CD4-positive, alpha-beta T cell treated with Interleukin-10 for 1 hour (primary cell): Measurements from ENCODE around the gene VPS13C.
"Not testable (repeated sequence)": the region's sequence is repeated elsewhere in the genome, so short reads cannot be mapped to it uniquely, and the experiment has no call there.

Source experiments
- DNase-seq: peaks from one replicate; pipeline ENCODE4 v3.0.0-alpha.2; 2020

VPS13C gene

DNA sequence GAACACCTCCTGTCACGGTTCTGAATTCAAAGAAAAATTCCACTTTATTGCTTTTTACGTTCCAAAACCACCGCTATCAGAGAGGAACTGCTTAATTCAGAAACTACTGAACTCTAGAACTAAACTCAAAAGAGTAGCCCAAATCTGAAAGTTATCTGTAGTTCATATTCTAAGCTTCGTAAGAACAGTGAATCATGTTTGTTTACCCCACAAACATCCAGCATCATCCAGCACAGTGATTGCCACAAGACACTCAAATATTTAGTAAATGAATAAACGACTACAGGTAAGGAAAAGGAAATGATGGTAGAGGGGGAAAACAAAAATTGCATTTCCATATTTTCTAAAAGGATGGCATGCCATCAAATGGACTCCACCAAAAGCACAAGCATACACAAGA is 32.3 kb downstream of the VPS13C start:
- no peak for DNase-seq

- no peak for DNase-seq
These were observed 33.0 kb downstream of the VPS13C start for GRCh38 chr15:62027263-62027565.

GRCh38 chr15:62026487-62027262 is 33.6 kb downstream of the VPS13C start:
- no peak for DNase-seq

GRCh38 chr15:62021991-62022600 is 38.2 kb downstream of the VPS13C start:
- DNase-seq, result no peak

DNA sequence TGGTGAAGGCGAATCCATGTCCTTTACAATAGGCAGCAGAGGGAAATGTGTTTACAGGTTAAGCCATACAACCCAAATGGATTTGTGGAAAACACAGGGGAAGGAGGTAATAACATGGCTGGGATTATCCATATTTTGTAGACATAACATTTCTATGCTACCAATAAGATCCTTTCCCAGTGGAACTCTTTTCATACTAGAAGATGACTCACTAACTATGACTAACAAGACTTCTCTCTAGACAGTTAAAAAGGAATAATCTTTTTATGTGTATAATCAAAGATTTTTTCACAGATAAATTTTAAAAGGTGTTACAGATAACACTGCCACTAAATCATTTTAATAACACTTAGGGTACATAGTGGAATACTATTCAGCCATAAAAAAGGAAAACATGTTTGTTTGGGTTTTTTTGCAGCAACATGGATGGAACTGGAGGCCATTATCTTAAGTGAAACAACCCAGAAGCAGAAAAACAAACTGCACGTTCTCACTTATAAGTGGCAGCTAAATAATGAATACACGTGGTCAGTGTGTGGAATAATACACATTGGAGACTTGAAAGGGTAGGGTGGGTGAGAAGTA is 39.6 kb downstream of the VPS13C start:
- DNase-seq, result no peak

- not testable (repeated sequence) for DNase-seq
These were observed 54.9 kb downstream of the VPS13C start for GRCh38 chr15:62005354-62005753.

GRCh38 chr15:61997786-61998185 is 62.5 kb downstream of the VPS13C start:
- no peak for DNase-seq

- no peak for DNase-seq
These were observed 64.1 kb downstream of the VPS13C start for GRCh38 chr15:61996056-61996635.

DNA sequence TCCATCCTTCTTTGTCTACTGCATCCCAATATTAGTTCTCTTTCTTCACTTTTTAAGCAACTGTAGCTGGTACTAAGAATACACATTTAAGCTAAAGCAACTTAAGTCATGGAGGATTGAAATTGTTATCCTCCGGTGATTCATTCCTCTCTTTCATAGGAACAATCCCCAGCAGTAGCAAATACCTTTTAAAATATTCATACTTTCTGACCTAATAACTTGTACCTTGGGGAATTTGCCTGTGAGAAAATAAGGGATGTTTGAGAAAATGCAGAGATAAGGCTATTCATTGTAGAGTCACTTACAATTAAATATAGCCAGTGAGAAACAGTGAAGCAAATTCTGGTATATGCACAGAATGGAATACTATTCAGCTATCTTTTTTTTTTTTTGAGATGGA is 66.0 kb downstream of the VPS13C start:
- DNase-seq, result no peak

- no peak for DNase-seq
These were observed 67.7 kb downstream of the VPS13C start for GRCh38 chr15:61992518-61992917.

DNA sequence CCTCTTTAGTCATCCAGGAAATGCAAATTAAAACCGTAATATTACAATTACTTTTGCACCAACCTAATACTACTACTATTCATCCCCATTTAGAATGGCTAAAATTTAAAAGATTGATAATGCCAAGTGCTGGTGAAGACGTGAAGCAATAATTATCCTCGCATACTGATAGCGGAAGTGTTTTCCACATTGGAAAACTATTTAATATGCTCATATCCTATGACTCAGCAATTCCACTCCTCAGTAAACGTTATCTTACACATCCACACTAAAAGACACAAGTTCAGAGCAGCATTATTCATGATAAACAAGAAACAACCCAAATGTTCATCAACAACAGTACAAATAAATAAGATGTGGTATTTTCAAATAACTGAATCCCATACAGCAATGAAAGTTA is 70.6 kb downstream of the VPS13C start:
- DNase-seq, result no peak

DNA sequence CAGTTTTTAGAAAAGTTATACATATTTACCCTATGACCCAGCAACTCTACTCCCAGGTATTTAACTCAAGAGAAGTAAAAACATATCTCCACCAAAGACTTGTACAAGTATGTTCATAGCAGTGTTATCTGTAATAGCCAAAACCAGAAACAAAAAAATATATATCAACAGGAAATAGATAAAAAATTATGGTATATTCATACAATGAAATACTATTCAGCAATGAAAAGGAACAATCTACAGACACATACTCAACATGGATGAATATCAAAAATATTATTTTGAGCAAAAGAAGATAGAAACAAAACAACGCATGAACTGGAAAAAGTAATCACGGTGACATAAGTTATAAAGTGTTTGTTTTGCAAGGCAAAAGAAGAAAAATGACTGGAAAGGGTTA is 72.4 kb downstream of the VPS13C start:
- DNase-seq, result no peak

- no peak for DNase-seq
These were observed 77.2 kb downstream of the VPS13C start for GRCh38 chr15:61983081-61983480.

GRCh38 chr15:61978225-61978624 is 82.0 kb downstream of the VPS13C start:
- DNase-seq, result no peak

- DNase-seq, result no peak
These were observed 85.5 kb downstream of the VPS13C start for GRCh38 chr15:61974759-61975158.

DNA sequence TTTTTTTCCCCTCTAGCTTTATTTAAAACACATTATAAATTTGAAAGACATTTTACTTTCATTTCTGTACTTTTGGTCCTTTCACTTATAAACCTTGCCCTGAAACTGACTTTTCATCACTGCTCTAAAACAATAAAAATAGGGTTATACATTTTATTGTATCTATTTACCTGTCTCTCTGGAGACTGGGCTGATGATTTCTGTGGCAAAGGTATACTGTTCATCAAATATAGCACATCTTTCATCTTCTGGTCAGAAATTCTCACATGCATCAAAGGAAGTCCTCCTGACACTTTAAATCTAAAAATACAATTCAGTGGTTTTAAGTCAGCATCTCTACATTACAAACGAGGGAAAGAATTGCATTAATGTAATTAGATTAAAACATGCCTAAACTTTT is 86.1 kb downstream of the VPS13C start:
- no peak for DNase-seq

- DNase-seq, result no peak
These were observed 108.3 kb downstream of the VPS13C start for GRCh38 chr15:61951949-61952348.

GRCh38 chr15:61946778-61947177 is 113.5 kb downstream of the VPS13C start:
- DNase-seq, result no peak

- no peak for DNase-seq
These were observed 116.3 kb downstream of the VPS13C start for GRCh38 chr15:61943992-61944391.

DNA sequence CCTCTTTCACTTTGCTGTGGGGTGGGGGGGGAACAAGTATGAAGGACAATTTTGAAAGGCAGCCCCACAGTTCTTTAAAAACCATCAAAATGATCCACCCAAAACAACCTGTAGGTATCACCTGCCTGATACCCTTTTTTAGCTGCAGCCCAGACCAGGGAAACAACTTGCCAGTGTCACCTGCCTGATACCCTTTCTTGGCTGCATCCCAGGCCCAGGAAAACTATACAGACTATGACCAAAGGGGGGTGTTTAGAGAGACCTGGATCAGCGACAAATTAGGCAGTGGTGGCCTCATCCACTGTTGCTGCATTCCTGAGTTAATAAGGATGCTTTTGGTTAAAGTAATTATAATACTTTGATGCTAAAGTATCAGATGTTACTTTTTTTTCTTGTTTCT is 122.0 kb downstream of the VPS13C start:
- no peak for DNase-seq

DNA sequence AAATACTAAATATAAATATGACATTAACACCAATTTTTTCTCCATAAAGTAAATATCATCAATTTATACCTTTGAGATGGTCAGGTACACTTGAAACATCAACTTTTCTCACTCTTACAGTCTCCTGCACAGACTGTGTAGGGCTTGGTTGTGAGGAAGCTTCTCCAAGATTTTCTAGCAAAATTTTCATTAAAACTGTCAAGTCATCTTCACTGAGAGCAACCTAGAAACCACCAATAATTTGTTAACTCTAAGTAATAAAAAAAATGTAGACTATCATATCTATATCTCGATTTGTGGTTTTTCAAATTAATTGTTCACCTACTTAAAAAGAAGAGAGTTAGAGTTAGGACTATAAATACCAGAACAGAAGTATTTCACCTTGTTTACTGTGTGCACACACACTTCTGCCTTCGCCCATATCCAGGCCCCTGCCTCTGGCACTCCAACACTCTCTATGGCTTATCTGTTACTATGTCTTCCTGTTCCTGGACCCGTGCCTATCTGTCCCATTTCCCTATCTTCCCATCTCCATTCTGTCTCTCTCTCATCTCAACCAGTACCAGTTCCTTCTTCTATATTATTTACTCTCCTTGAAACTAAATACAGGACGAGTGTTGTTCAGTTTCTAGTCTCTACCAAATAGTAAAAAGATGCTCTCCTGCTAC is 123.6 kb downstream of the VPS13C start:
- DNase-seq, result no peak

GRCh38 chr15:61935493-61935892 is 124.8 kb downstream of the VPS13C start:
- no peak for DNase-seq

DNA sequence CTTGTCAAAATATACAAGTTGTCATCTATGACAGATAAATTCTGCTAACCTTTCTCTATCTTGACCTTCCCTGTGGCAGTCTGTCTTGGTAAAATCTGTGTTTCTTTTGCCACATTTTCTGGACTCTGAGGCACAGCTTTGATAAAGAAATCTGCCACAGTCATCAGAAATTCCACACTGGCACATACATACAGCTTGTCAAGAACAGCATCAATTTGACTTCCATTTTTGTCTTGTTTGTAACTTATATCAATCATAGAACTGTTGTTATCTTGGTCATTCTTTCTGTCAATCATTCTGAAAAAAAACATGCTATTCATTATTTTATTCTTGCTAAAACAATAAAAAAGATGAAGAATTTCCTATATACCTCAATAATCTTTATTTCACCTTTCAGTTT is 130.8 kb downstream of the VPS13C start:
- DNase-seq, result no peak

DNA sequence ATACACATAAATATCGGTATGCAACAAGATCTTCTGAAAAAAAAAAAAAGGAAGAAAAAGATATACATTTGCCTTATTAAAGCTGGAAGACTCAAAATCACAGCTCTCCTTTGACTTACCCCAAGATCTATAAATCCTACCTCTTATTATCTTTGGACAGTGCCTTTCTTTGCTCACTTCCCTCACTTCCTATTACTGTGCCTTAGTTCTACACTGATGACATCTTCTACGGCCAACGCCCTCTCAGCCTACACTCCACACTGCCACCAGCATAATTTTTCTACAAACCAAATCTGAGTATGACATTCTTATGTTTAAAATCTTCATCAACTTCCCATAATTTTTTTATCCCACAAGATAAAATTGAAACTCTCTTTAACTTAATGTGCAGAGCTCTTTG is 137.1 kb downstream of the VPS13C start:
- DNase-seq, result no peak
